G401 (cell line): ENCODE results near the gene MRGPRF. TPM values are rescaled to one million over a fixed set of nuclear protein-coding genes. Genes with fewer than 3 reads are reported as not detected.

ENCODE experiments used
- DNase-seq: peaks from one replicate; pipeline ENCODE4 v3.0.0-alpha.2; 2015; ENCODE audit warnings: low spot score
- in situ Hi-C: cut with HindIII; loops from 2 replicates; pipeline ENCODE4 v1.10.0; 2016; ENCODE audit warnings: low sequenced_read_pairs, mixed read lengths
- total RNA-seq: library from RNA; depleted of rRNA; stranded (reverse); fragments of >200 nt; shearing (Covaris generic); gene quantifications from 2 replicates; pipeline ENCODE4 v1.2.3, GENCODE V29; 2014; rRNA removed

Gene MRGPRF
- total RNA-seq, 1 experiment from 2014 or later, result not detected

GRCh38 chr11:68956142-68956541, 56.9 kb downstream of the MRGPRF start:
- in situ Hi-C loops, result no loop called here
- no peak for DNase-seq

DNA sequence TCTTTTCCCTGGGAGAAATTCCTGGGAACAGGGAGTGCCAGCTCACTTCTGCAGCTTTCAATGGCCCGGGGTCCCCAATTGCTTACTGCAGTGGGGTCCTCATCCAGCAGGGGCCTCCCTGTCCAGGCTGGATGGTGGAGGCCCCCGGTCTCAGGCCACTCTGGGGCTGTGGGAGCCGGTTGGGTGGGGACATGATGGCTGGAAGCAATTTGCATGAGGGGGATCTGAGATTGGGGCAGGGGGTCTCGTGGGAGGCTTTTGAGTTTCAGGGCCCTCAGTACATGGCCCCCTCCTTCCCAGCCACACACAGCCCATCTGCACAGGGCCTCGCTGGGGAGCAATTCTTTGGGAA, 57.5 kb downstream of the MRGPRF start:
- no peak for DNase-seq
- in situ Hi-C loops, result no loop called here

DNA sequence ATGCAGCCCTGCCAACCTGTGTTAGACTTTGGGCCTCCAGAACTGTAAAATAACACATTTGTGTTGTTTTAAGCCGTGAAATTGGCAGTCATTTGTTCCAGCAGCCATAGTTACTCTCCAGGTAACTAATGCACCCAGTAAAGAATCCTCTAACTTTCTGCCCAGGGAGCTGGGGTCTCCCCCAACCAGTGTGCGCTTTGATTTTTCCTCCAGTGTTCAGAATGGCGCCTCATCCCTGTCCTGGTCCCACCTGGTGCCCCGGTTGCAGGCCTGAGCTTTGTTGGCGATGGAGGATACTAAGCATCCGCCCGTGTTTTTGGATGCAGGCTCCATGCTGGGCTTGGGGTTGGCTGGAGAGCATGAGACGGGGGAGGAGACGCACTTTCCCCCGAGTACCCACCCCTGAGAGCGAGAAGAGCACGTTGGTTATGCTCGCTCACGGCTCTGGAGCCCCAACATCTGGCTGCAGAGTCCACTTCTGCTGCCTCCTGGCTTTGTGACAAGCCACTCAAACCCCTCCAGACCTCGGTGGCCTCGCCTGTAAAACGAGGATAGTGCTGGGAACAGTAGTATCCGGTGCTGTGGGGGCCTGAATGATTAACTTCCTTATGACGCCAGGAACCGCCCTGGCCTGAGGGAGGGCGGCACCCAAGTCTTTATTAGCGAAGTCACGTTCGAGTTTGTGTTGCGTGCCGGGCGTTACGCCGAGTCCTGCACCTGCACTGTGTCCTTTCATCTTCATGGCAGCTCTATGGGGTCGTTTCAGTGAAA, 58.0 kb downstream of the MRGPRF start:
- in situ Hi-C loops, result no loop called here
- DNase-seq, result no peak

Other genes with a start within 250 kb of the MRGPRF start
- gene CPT1A, start 171.3 kb downstream of the MRGPRF start, total RNA-seq, result 1.2 and 1.9 TPM in 2 replicates
- 99.9 and 120 TPM in 2 replicates for gene MRPL21, start 109.4 kb downstream of the MRGPRF start, total RNA-seq
- 19.1 and 21.3 TPM in 2 replicates for gene IGHMBP2, start 109.4 kb downstream of the MRGPRF start, total RNA-seq
- not detected in 2 replicates for gene MRGPRD, start 32.3 kb downstream of the MRGPRF start, total RNA-seq
- 13.2 and 17.2 TPM in 2 replicates for gene TPCN2, start 35.7 kb upstream of the MRGPRF start, total RNA-seq
- gene SMIM38, start 142.7 kb upstream of the MRGPRF start, total RNA-seq, result not detected in 2 replicates